A549 (cell line): ENCODE results near the gene IQUB. TPM values are rescaled to one million over a fixed set of nuclear protein-coding genes. Genes with fewer than 3 reads are reported as not detected.

ENCODE experiments used
- ATAC-seq, 2 experiments: fragments of 200-7000 bp in 1 of 2; fragments of >200 bp in 1 of 2; cut with Nextera tagmentation in 1 of 2; cut with Tn5 transposase in 1 of 2; 3 replicates each; pipeline versions ENCODE4 v1.8.0 to v1.9.1; 2018 to 2020; ENCODE audit warnings: mild to moderate bottlenecking in 1 of 2, moderate library complexity in 1 of 2
- CTCF ChIA-PET: fragments of 300-600 bp; sonication (Branson Sonifier 250); formaldehyde crosslinking; extraction: SDS; loops from one replicate; lab custom pipeline; 2021; ENCODE audit warnings: antibody characterized with exemption, inconsistent platforms; lab: Yijun Ruan, JAX
- POLR2A ChIA-PET: fragments of 350-600 bp; formaldehyde crosslinking; extraction: SDS; loops from one replicate; lab custom pipeline; 2021; ENCODE audit warnings: antibody characterized with exemption, inconsistent platforms; lab: Yijun Ruan, JAX
- DNase-seq, 2 experiments: peaks; one replicate each; pipeline versions ENCODE4 v3.0.0 to v3.0.0-alpha.2; 2011 to 2016; ENCODE audit warnings: low read depth in 1 of 2, low spot score in 1 of 2
- FAIRE-seq: peaks from 2 replicates; lab custom pipeline; 2011; peaks lifted over from hg19 to GRCh38; lab: Jason Lieb, UNC
- H3K27ac ChIP-seq, 2 experiments: fragments of >200 bp; sonication (Bioruptor Twin); formaldehyde crosslinking; 3 replicates each; pipeline ENCODE4 v1.5.1; 2016 to 2017
- H3K4me1 ChIP-seq: fragments of >200 bp; sonication (Bioruptor Twin); formaldehyde crosslinking; 3 replicates; pipeline ENCODE4 v1.6.1; 2016
- H3K4me2 ChIP-seq: fragments of >200 bp; sonication (Bioruptor Twin); formaldehyde crosslinking; 3 replicates; pipeline ENCODE4 v1.6.1; 2016
- H3K4me3 ChIP-seq: fragments of >200 bp; sonication (Bioruptor Twin); formaldehyde crosslinking; 3 replicates; pipeline ENCODE4 v1.5.1; 2016
- H3K9me3 ChIP-seq: fragments of >200 bp; sonication (Bioruptor Twin); formaldehyde crosslinking; 3 replicates; pipeline ENCODE4 v1.6.1; 2016
- CHD2 ChIP-seq: fragments of 150-350 bp; IDR thresholded peaks from 2 replicates; pipeline ENCODE4 v1.6.1; 2014; ENCODE audit warnings: low read length; ENCODE audit not compliant: partially characterized antibody
- EHMT2 ChIP-seq: fragments of 200-600 bp; sonication (generic); IDR thresholded peaks from 2 replicates; pipeline ENCODE4 v1.6.1; 2016; ENCODE audit warnings: antibody characterized with exemption, low read depth, mild to moderate bottlenecking, moderate library complexity
- EP300 ChIP-seq, 2 experiments: fragments of >200 bp; sonication (Bioruptor Twin); formaldehyde crosslinking; IDR thresholded peaks; 2 replicates in 1 of 2; 3 replicates in 1 of 2; pipeline ENCODE4 v1.6.1; 2016 to 2017
- FOXS1 ChIP-seq: fragments of 250-450 bp; sonication (Bioruptor Pico); IDR thresholded peaks from 2 replicates; pipeline ENCODE4 v1.5.0; 2020; ENCODE audit warnings: mild to moderate bottlenecking, moderate library complexity
- HOXA7 ChIP-seq: fragments of 250-450 bp; sonication (Bioruptor Pico); IDR thresholded peaks from 2 replicates; pipeline ENCODE4 v1.5.0; 2020; ENCODE audit warnings: mild to moderate bottlenecking, moderate library complexity
- HOXB13 ChIP-seq: fragments of 250-450 bp; sonication (Bioruptor Pico); IDR thresholded peaks from 2 replicates; pipeline ENCODE4 v1.5.0; 2020; ENCODE audit warnings: low read depth, mild to moderate bottlenecking, moderate library complexity
- JUN ChIP-seq, 2 experiments: fragments of >200 bp; sonication (Bioruptor Twin); formaldehyde crosslinking; IDR thresholded peaks; 2 replicates in 1 of 2; 3 replicates in 1 of 2; pipeline ENCODE4 v1.6.1; 2016 to 2017
- JUNB ChIP-seq: fragments of >200 bp; sonication (Bioruptor Twin); formaldehyde crosslinking; IDR thresholded peaks from 2 replicates; pipeline ENCODE4 v1.6.1; 2016
- KDM1A ChIP-seq: fragments of 200-600 bp; sonication (generic); IDR thresholded peaks from 2 replicates; pipeline ENCODE4 v1.6.1; 2016; ENCODE audit warnings: low read depth, mild to moderate bottlenecking
- MYC ChIP-seq: IDR thresholded peaks from 2 replicates; pipeline ENCODE4 v1.6.1; 2012; ENCODE audit warnings: mild to moderate bottlenecking, inconsistent platforms, low read length, improper control_type of control experiment, borderline replicate concordance
- NFE2L2 ChIP-seq: fragments of 150-350 bp; conservative IDR thresholded peaks from 2 replicates; pipeline ENCODE4 v1.6.1; 2014; ENCODE audit warnings: low read length
- NPAS2 ChIP-seq: fragments of 250-450 bp; sonication (Bioruptor Pico); IDR thresholded peaks from 2 replicates; pipeline ENCODE4 v1.8.0; 2022; ENCODE audit warnings: mild to moderate bottlenecking, moderate library complexity, borderline replicate concordance
- POLR2A ChIP-seq: IDR thresholded peaks from 2 replicates; pipeline ENCODE4 v1.6.1; 2012; ENCODE audit warnings: mild to moderate bottlenecking, low read length
- POLR2AphosphoS2 ChIP-seq: conservative IDR thresholded peaks from 2 replicates; pipeline ENCODE4 v1.6.1; 2012; ENCODE audit warnings: low read length, improper control_type of control experiment, inconsistent platforms
- RAD21 ChIP-seq, 2 experiments: fragments of >200 bp in 1 of 2; sonication (Bioruptor Twin) in 1 of 2; formaldehyde crosslinking in 1 of 2; IDR thresholded peaks in 1 of 2; conservative IDR thresholded peaks in 1 of 2; 2 replicates in 1 of 2; 3 replicates in 1 of 2; pipeline ENCODE4 v1.6.1; 2012 to 2018; ENCODE audit warnings: inconsistent platforms in 1 of 2
- RNF2 ChIP-seq: fragments of 200-600 bp; sonication (generic); IDR thresholded peaks from 2 replicates; pipeline ENCODE4 v1.6.1; 2016; ENCODE audit warnings: low read depth, mild to moderate bottlenecking, antibody characterized with exemption, moderate library complexity, borderline replicate concordance
- ZFP36 ChIP-seq: fragments of 450-650 bp; IDR thresholded peaks from 2 replicates; pipeline ENCODE4 v1.6.1; 2014; ENCODE audit warnings: borderline replicate concordance; ENCODE audit not compliant: partially characterized antibody
- WGBS: methylation state at CpG from one replicate; pipeline ENCODE4 v1.1.6; 2017; ENCODE audit errors: missing lambda C conversion rate; 5-methylcytosine and 5-hydroxymethylcytosine counted together
- polyA plus RNA-seq, 4 experiments: library from polyadenylated mRNA; depleted of rRNA in 3 of 4; stranded (reverse); fragments of >200 nt; fragmentation: RNase III in 1 of 4; extraction: RNeasy Plus Mini Kit Qiagen cat#74134 plus additional on column Dnase treatment in 1 of 4; gene quantifications; 2 replicates in 3 of 4; 3 replicates in 1 of 4; pipeline ENCODE4 v1.2.3, GENCODE V29; 2011 to 2017
- TF ChIP-seq, protein P1 (sequence below): fragments of 200-600 bp; sonication (generic); IDR thresholded peaks from 2 replicates; pipeline ENCODE4 v1.6.1; 2016; ENCODE audit warnings: antibody characterized with exemption, mild to moderate bottlenecking, moderate library complexity
- TF ChIP-seq, protein P2 (sequence below): IDR thresholded peaks from 2 replicates; pipeline ENCODE4 v1.6.1; 2012
- TF ChIP-seq, protein P3 (sequence below): fragments of 150-350 bp; IDR thresholded peaks from 2 replicates; pipeline ENCODE4 v1.6.1; 2014; ENCODE audit warnings: low read depth, mild to moderate bottlenecking, low read length
- TF ChIP-seq, protein P4 (sequence below): fragments of >200 bp; sonication (Bioruptor Twin); formaldehyde crosslinking; IDR thresholded peaks from 3 replicates; pipeline ENCODE4 v1.5.1; 2016
- TF ChIP-seq, protein P5 (sequence below): fragments of 250-450 bp; sonication (Bioruptor Pico); IDR thresholded peaks from 2 replicates; pipeline ENCODE4 v1.5.0; 2021; ENCODE audit warnings: mild to moderate bottlenecking, moderate library complexity, borderline replicate concordance

Gene IQUB
- polyA plus RNA-seq, 2 of the 4 experiments (the other 2 are of a cell fraction) = 0.08 TPM

DNA sequence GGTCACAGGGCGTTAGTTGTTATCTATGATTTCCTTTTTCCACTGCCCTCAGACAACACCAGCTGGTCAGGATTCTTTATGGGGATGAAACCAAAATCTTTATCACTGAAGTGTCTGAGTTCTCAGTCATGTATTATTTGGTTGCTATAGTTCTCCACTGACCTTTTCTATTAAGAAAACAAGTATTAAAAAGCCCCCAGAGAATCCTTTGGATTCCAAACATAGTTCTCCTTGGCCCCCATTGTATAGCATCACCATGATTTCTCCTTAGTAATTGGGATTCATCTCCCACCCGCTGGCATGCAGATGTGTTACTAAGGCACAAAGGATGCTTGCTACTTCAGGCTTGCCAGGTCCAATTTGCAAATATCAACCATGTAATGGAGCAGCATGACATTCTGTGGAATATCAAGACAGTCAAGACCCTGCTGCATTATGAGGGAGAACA is 94.3 kb downstream of the IQUB start:
- no peak overlapping the region for H3K27ac ChIP-seq
- POLR2A ChIA-PET = no interaction called here
- FAIRE-seq (no peak), DNase-seq (no peak), ATAC-seq (no peak)
- WGBS = 0% methylated on average over 2 of the region's 2 CpGs
- no peak overlapping the region for H3K4me2 ChIP-seq
- H3K4me3 ChIP-seq = no peak overlapping the region
- TF ChIP-seq MYC (no peak), NFE2L2 (no peak), EHMT2 (no peak), FOXS1 (CRISPR knock-in tag) (no peak), HOXA7 (CRISPR knock-in tag) (no peak), POLR2A (no peak), HOXB13 (no peak), KDM1A (no peak), JUNB (no peak), RAD21 (conservative IDR thresholded peaks at IDR 0.05 in 1 of 2, IDR thresholded peaks at IDR 0.05 in 1 of 2) (no peak), RNF2 (no peak)
- TF ChIP-seq, protein P1, sequence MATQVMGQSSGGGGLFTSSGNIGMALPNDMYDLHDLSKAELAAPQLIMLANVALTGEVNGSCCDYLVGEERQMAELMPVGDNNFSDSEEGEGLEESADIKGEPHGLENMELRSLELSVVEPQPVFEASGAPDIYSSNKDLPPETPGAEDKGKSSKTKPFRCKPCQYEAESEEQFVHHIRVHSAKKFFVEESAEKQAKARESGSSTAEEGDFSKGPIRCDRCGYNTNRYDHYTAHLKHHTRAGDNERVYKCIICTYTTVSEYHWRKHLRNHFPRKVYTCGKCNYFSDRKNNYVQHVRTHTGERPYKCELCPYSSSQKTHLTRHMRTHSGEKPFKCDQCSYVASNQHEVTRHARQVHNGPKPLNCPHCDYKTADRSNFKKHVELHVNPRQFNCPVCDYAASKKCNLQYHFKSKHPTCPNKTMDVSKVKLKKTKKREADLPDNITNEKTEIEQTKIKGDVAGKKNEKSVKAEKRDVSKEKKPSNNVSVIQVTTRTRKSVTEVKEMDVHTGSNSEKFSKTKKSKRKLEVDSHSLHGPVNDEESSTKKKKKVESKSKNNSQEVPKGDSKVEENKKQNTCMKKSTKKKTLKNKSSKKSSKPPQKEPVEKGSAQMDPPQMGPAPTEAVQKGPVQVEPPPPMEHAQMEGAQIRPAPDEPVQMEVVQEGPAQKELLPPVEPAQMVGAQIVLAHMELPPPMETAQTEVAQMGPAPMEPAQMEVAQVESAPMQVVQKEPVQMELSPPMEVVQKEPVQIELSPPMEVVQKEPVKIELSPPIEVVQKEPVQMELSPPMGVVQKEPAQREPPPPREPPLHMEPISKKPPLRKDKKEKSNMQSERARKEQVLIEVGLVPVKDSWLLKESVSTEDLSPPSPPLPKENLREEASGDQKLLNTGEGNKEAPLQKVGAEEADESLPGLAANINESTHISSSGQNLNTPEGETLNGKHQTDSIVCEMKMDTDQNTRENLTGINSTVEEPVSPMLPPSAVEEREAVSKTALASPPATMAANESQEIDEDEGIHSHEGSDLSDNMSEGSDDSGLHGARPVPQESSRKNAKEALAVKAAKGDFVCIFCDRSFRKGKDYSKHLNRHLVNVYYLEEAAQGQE = no peak
- TF ChIP-seq, protein P2, sequence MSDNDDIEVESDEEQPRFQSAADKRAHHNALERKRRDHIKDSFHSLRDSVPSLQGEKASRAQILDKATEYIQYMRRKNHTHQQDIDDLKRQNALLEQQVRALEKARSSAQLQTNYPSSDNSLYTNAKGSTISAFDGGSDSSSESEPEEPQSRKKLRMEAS = no peak
- CTCF ChIA-PET = interaction anchor here (1.0 kb wide), 1 partner anchor 54 kb away, joined by 3 read pairs; no protein-coding TSS in a partner anchor
- H3K4me1 ChIP-seq = no peaks in the 10 kb centered on the region
- H3K9me3 ChIP-seq = no peaks in the 10 kb centered on the region

DNA sequence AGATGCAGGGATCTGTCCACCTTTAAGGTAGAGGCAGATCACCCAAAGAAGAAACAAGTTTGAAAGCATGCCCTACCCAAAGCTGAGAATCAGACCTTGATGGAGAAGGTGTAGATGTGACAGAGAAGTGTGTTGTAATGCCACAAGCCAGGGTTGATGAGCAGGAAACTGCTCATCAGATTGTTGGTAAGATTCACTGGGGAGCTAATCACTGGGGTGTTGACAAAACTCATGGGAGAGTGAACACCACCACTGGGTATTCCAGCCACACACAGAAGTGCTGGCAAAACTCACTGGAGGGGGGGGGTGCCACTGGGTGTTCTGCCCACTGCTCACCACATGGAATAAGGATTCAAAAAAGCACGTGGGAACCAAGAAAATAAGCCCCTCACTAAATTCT is 95.2 kb downstream of the IQUB start:
- CTCF ChIA-PET = interaction anchor here (1.0 kb wide), 1 partner anchor 55 kb away, joined by 3 read pairs; no protein-coding TSS in a partner anchor
- POLR2A ChIA-PET = no interaction called here
- Histone ChIP-seq H3K4me1 (no peaks in the 10 kb centered on the region), H3K4me3 (no peak overlapping the region), H3K4me2 (no peak overlapping the region), H3K27ac (no peak overlapping the region), H3K9me3 (no peaks in the 10 kb centered on the region)
- DNase-seq = no peak
- TF ChIP-seq, protein P1 = no peak
- TF ChIP-seq, protein P3, sequence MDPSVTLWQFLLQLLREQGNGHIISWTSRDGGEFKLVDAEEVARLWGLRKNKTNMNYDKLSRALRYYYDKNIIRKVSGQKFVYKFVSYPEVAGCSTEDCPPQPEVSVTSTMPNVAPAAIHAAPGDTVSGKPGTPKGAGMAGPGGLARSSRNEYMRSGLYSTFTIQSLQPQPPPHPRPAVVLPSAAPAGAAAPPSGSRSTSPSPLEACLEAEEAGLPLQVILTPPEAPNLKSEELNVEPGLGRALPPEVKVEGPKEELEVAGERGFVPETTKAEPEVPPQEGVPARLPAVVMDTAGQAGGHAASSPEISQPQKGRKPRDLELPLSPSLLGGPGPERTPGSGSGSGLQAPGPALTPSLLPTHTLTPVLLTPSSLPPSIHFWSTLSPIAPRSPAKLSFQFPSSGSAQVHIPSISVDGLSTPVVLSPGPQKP = no peak
- TF ChIP-seq, protein P4, sequence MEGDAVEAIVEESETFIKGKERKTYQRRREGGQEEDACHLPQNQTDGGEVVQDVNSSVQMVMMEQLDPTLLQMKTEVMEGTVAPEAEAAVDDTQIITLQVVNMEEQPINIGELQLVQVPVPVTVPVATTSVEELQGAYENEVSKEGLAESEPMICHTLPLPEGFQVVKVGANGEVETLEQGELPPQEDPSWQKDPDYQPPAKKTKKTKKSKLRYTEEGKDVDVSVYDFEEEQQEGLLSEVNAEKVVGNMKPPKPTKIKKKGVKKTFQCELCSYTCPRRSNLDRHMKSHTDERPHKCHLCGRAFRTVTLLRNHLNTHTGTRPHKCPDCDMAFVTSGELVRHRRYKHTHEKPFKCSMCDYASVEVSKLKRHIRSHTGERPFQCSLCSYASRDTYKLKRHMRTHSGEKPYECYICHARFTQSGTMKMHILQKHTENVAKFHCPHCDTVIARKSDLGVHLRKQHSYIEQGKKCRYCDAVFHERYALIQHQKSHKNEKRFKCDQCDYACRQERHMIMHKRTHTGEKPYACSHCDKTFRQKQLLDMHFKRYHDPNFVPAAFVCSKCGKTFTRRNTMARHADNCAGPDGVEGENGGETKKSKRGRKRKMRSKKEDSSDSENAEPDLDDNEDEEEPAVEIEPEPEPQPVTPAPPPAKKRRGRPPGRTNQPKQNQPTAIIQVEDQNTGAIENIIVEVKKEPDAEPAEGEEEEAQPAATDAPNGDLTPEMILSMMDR = no peak
- TF ChIP-seq RAD21 (conservative IDR thresholded peaks at IDR 0.05 in 1 of 2, IDR thresholded peaks at IDR 0.05 in 1 of 2) (no peak), RNF2 (no peak), NPAS2 (CRISPR knock-in tag) (no peak), ZFP36 (no peak), NFE2L2 (no peak), EP300 (IDR thresholded peaks at IDR 0.05) (no peak), EHMT2 (no peak), POLR2AphosphoS2 (no peak), JUN (IDR thresholded peaks at IDR 0.05) (no peak), CHD2 (no peak)
- TF ChIP-seq, protein P5, sequence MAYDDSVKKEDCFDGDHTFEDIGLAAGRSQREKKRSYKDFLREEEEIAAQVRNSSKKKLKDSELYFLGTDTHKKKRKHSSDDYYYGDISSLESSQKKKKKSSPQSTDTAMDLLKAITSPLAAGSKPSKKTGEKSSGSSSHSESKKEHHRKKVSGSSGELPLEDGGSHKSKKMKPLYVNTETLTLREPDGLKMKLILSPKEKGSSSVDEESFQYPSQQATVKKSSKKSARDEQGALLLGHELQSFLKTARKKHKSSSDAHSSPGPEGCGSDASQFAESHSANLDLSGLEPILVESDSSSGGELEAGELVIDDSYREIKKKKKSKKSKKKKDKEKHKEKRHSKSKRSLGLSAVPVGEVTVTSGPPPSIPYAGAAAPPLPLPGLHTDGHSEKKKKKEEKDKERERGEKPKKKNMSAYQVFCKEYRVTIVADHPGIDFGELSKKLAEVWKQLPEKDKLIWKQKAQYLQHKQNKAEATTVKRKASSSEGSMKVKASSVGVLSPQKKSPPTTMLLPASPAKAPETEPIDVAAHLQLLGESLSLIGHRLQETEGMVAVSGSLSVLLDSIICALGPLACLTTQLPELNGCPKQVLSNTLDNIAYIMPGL (CRISPR knock-in tag) = no peak
- FAIRE-seq = no peak
- WGBS = 0% methylated on average over 1 of the region's 1 CpG
- no peak for ATAC-seq
